ENCODE data around the gene CDKN1A.
"Not testable (repeated sequence)": the region's sequence is repeated elsewhere in the genome, so short reads cannot be mapped to it uniquely, and the experiment has no call there.

Gene CDKN1A

GRCh38 chr6:36678488-36679042 is at the start of gene CDKN1A:
Gene CDKN1A (plus strand): TSS chr6:36678714. CDS start chr6:36684102, 5,388 bp downstream.
- DNase-seq (ENCODE audit: low read depth in 2 of 2) = peak; percentile 62

- no peak for DNase-seq (ENCODE audit: low read depth in 2 of 2)
Measured at GRCh38 chr6:36629784-36630183, 48.7 kb upstream of the CDKN1A start.

- DNase-seq (ENCODE audit: low read depth in 2 of 2) = no peak
Measured at GRCh38 chr6:36631326-36632011, 47.0 kb upstream of the CDKN1A start.

GRCh38 chr6:36633370-36633769 is 45.1 kb upstream of the CDKN1A start:
- no peak for DNase-seq (ENCODE audit: low read depth in 2 of 2)

- DNase-seq (ENCODE audit: low read depth in 2 of 2) = peak; percentile 32 to 33
Measured at GRCh38 chr6:36633915-36634314, 44.6 kb upstream of the CDKN1A start.

- no peak for DNase-seq (ENCODE audit: low read depth in 2 of 2)
Measured at GRCh38 chr6:36634317-36635108, 44.0 kb upstream of the CDKN1A start.

- DNase-seq (ENCODE audit: low read depth in 2 of 2) = no peak
Measured at GRCh38 chr6:36636283-36636682, 42.2 kb upstream of the CDKN1A start.

GRCh38 chr6:36636687-36637418 is 41.7 kb upstream of the CDKN1A start:
- DNase-seq (ENCODE audit: low read depth in 2 of 2) = no peak

GRCh38 chr6:36638579-36638978 is 39.9 kb upstream of the CDKN1A start:
- no peak for DNase-seq (ENCODE audit: low read depth in 2 of 2)

- no peak for DNase-seq (ENCODE audit: low read depth in 2 of 2)
Measured at GRCh38 chr6:36639171-36639808, 39.2 kb upstream of the CDKN1A start.

GRCh38 chr6:36641543-36641942 is 37.0 kb upstream of the CDKN1A start:
- DNase-seq (ENCODE audit: low read depth in 2 of 2) = no peak

GRCh38 chr6:36642913-36643817 is 35.3 kb upstream of the CDKN1A start:
- peak in 1 of 2 experiments; percentile 15 for DNase-seq (ENCODE audit: low read depth in 2 of 2)

GRCh38 chr6:36643977-36644376 is 34.5 kb upstream of the CDKN1A start:
- no peak for DNase-seq (ENCODE audit: low read depth in 2 of 2)

GRCh38 chr6:36649086-36649485 is 29.4 kb upstream of the CDKN1A start:
- DNase-seq (ENCODE audit: low read depth in 2 of 2) = no peak

- DNase-seq (ENCODE audit: low read depth in 2 of 2) = no peak
Measured at GRCh38 chr6:36649701-36650484, 28.6 kb upstream of the CDKN1A start.

GRCh38 chr6:36650848-36651478 is 27.6 kb upstream of the CDKN1A start:
- DNase-seq (ENCODE audit: low read depth in 2 of 2) = no peak

GRCh38 chr6:36651659-36652379 is 26.7 kb upstream of the CDKN1A start:
- DNase-seq (ENCODE audit: low read depth in 2 of 2) = no peak

- DNase-seq (ENCODE audit: low read depth in 2 of 2) = not testable (repeated sequence)
Measured at GRCh38 chr6:36654469-36654868, 24.0 kb upstream of the CDKN1A start.

Measured in fibroblast of skin of left biceps (primary cell).